ENCODE results near the gene FADS2.

Gene FADS2

DNA sequence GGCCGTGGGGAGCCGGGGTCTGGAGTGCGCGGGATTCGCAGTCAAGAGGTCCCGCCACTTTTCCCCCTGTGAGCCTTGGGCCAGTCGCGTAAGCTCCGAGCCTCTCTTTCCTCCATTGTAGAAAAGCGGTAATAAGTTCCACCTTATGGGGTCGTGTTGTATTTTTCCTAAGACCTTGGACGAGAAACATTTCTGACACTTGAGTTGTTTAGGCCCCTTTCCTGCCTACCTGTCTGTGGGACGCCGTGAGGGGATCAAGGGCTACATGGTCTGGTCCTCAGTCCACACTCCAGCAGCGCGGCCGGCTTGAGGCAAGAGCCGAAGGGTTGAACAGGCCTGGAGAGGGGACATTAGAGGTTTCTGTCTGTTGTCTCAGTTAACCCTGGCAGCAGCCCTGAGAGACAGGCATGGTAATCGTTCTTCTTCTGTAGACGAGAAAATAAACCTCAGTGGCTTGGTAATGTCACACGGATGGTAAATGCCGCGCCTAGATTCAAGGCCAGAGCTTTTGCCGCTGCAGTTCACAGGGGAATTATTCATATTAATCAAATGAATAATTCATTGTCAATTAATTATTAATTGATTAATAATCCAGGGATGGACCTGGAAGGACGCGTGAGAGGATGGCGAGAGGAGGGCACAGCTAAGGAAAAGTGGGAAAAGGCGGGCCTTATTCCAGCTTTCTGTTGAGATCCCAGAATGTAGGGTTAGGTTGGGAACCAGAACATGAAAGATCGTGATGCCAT lies 34.8 kb upstream of the FADS2 start:
- intact Hi-C loops (cut with DNase I; ENCODE audit: low total_unique reads) = loop anchor here (10.0 kb wide), 1 partner anchor 312 kb away; no protein-coding TSS in a partner anchor
- H3K27ac ChIP-seq = peak overlapping the region; percentile 88 to 89
- no peaks in the 10 kb centered on the region for H3K27me3 ChIP-seq
- H3K4me1 ChIP-seq = peaks cover 0 to 33% (median 18%) of the 10 kb centered on the region in 4 donors
- H3K9me3 ChIP-seq = no peaks in the 10 kb centered on the region
- DNase-seq = no peak
- no peak for TF ChIP-seq CTCF (IDR thresholded peaks at IDR 0.05)
- peaks cover 21 to 34% (median 22%) of the 10 kb centered on the region in 3 donors for H3K36me3 ChIP-seq
- peak overlapping the region; percentile 71 to 77 for H3K4me3 ChIP-seq

GRCh38 chr11:61793829-61794204 lies 34.3 kb upstream of the FADS2 start:
- intact Hi-C loops (cut with DNase I; ENCODE audit: low total_unique reads) = loop anchor here (10.0 kb wide), 1 partner anchor 311 kb away; no protein-coding TSS in a partner anchor
- H3K9me3 ChIP-seq = no peaks in the 10 kb centered on the region
- H3K4me1 ChIP-seq = peaks cover 0 to 33% (median 18%) of the 10 kb centered on the region in 4 donors
- DNase-seq = no peak
- no peak overlapping the region for H3K27ac ChIP-seq
- H3K36me3 ChIP-seq = peaks cover 15 to 28% (median 17%) of the 10 kb centered on the region in 3 donors
- H3K4me3 ChIP-seq = no peak overlapping the region
- no peaks in the 10 kb centered on the region for H3K27me3 ChIP-seq
- no peak for TF ChIP-seq CTCF (IDR thresholded peaks at IDR 0.05)

GRCh38 chr11:61794579-61794978 lies 33.5 kb upstream of the FADS2 start:
- Histone ChIP-seq H3K4me3 (no peak overlapping the region), H3K27me3 (no peaks in the 10 kb centered on the region), H3K9me3 (no peaks in the 10 kb centered on the region), H3K27ac (no peak overlapping the region), H3K36me3 (peaks cover 7 to 20% (median 9%) of the 10 kb centered on the region in 3 donors), H3K4me1 (peaks cover 0 to 33% (median 18%) of the 10 kb centered on the region in 4 donors)
- no peak for DNase-seq
- TF ChIP-seq CTCF (IDR thresholded peaks at IDR 0.05) = no peak
- intact Hi-C loops (cut with DNase I; ENCODE audit: low total_unique reads) = loop anchor here (10.0 kb wide), 1 partner anchor 310 kb away; no protein-coding TSS in a partner anchor

- no peaks in the 10 kb centered on the region for H3K9me3 ChIP-seq
- TF ChIP-seq CTCF (IDR thresholded peaks at IDR 0.05) = no peak
- intact Hi-C loops (cut with DNase I; ENCODE audit: low total_unique reads) = loop anchor here (5.0 to 10.0 kb wide), 3 partner anchors 92 to 309 kb away; no protein-coding TSS in a partner anchor
- DNase-seq = no peak
- peaks cover 0 to 33% (median 18%) of the 10 kb centered on the region in 4 donors for H3K4me1 ChIP-seq
- H3K4me3 ChIP-seq = no peak overlapping the region
- peaks cover 0 to 12% (median under 1%) of the 10 kb centered on the region in 3 donors for H3K36me3 ChIP-seq
- no peaks in the 10 kb centered on the region for H3K27me3 ChIP-seq
- no peak overlapping the region for H3K27ac ChIP-seq
Measured at GRCh38 chr11:61795459-61795858, 32.6 kb upstream of the FADS2 start.

DNA sequence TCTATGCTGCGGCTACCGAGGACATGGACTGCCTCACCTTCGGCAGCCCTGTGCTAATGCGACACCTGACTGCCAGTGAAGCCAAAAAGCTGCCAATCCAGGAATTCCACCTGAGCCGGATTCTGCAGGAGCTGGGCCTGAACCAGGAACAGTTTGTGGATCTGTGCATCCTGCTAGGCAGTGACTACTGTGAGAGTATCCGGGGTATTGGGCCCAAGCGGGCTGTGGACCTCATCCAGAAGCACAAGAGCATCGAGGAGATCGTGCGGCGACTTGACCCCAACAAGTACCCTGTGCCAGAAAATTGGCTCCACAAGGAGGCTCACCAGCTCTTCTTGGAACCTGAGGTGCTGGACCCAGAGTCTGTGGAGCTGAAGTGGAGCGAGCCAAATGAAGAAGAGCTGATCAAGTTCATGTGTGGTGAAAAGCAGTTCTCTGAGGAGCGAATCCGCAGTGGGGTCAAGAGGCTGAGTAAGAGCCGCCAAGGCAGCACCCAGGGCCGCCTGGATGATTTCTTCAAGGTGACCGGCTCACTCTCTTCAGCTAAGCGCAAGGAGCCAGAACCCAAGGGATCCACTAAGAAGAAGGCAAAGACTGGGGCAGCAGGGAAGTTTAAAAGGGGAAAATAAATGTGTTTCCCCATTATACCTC lies 32.1 kb upstream of the FADS2 start:
- H3K9me3 ChIP-seq = no peaks in the 10 kb centered on the region
- DNase-seq = no peak
- intact Hi-C loops (cut with DNase I; ENCODE audit: low total_unique reads) = loop anchor here (5.0 to 10.0 kb wide), 3 partner anchors 91 to 309 kb away; no protein-coding TSS in a partner anchor
- peaks cover 0 to 30% (median 16%) of the 10 kb centered on the region in 4 donors for H3K4me1 ChIP-seq
- TF ChIP-seq CTCF (IDR thresholded peaks at IDR 0.05) = no peak
- H3K4me3 ChIP-seq = no peak overlapping the region
- no peak overlapping the region for H3K27ac ChIP-seq
- no peaks in the 10 kb centered on the region for H3K27me3 ChIP-seq
- peaks cover 0 to 11% (median 0%) of the 10 kb centered on the region in 3 donors for H3K36me3 ChIP-seq

Measured in tibial artery (tissue), 4 donors.